ENCODE results near the gene LRP3.
"Not testable (repeated sequence)": the region's sequence is repeated elsewhere in the genome, so short reads cannot be mapped to it uniquely, and the experiment has no call there.

LRP3 gene

DNA sequence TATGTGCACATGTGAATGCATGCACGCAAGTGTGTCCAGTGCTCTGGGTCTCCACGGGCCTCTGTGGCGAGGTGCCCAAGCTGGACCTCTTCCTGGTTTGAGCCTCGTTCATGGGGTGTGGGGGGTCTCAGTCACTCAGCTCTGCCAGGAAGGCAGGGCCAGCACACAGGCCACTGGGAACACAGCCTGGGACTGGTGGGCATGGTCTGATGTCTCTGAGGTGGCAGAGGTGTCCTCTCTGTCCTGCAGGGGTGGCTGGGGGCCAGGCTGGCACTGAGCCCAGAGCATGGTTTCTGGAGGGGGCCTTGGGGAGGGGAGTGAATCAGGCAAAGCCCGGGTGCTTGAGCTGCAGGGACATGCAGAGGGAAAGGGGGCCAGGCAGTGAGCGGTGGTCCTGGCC lies 9.4 kb downstream of the LRP3 start:
- DNase-seq, result no peak

GRCh38 chr19:33204136-33204973 lies 10.2 kb downstream of the LRP3 start:
- no peak for DNase-seq

DNA sequence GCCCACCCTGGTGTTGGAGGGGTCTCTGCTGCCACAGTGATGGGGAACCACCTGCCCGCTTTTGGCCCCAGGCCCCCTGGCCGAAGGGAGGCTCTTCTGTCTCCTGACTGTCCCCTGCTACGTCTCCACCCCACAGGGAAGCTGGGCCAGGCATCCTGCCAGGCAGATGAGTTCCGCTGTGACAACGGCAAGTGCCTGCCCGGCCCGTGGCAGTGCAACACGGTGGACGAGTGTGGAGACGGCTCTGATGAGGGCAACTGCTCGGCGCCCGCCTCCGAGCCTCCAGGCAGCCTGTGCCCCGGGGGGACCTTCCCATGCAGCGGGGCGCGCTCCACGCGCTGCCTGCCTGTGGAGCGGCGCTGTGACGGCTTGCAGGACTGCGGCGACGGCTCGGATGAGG lies 11.0 kb downstream of the LRP3 start:
- DNase-seq, result no peak

DNA sequence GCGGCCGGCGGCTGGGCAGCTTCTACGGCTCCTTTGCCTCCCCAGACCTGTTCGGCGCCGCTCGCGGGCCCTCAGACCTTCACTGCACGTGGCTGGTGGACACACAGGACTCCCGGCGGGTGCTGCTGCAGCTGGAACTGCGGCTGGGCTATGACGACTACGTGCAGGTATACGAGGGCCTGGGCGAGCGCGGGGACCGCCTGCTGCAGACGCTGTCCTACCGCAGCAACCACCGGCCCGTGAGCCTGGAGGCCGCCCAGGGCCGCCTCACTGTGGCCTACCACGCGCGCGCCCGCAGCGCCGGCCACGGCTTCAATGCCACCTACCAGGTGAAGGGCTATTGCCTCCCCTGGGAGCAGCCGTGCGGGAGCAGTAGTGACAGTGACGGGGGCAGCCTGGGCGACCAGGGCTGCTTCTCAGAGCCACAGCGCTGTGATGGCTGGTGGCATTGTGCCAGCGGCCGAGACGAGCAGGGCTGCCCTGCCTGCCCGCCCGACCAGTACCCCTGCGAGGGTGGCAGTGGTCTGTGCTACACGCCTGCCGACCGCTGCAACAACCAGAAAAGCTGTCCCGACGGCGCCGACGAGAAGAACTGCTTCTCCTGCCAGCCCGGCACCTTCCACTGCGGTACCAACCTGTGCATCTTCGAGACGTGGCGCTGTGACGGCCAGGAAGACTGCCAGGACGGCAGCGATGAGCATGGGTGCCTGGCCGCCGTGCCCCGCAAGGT lies 11.6 kb downstream of the LRP3 start:
- no peak for DNase-seq

DNA sequence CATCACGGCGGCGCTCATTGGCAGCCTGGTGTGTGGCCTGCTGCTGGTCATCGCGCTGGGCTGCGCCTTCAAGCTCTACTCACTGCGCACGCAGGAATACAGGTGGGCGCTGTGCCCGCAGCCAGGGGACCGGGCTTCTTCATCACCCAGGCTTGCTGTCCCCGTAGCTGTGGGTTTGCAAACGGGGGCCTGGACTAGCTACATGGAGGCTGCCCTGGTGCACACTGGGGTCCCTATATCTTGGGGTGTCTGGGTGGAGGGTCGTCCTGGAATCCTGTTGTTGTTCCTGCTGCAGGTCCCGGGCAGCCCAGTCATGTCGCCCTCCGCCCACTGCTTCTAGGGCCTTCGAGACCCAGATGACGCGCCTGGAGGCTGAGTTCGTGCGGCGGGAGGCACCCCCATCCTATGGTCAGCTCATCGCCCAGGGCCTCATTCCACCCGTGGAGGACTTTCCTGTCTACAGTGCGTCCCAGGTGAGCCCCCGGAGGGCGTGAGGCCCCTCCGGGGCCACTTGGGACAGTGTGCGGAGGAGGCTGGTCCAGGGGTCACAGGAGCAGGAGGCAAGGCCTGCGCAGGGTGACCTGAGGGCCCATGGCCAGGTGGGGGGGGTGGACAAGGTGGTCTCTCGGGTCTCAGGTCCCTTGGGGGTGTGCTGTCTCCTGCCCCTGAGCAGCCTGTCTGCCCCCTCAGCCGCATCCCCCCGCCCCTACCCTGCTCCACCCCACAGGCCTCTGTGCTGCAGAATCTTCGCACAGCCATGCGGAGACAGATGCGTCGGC lies 12.3 kb downstream of the LRP3 start:
- DNase-seq, result no peak

GRCh38 chr19:33207040-33207620 lies 13.0 kb downstream of the LRP3 start:
- no peak for DNase-seq

DNA sequence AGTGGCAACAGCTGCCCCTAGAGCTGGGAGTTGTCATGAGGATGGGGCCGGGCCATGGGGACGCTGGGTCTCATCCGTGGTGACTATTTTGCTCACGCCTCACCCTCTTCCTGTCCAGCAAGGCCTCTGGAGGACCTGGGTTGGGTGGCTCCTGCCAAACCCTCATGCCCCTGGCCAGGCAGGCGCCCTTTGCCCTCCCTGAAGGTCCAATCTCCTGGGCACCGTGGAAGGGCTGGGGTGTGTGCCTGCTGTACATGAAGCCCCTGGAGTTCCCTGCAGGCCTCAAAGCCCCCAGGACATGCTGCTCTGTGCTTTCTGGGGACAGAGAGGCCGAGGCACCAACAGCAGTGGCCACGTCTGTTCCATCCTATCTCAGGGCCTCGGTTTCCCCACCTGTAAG lies 13.8 kb downstream of the LRP3 start:
- DNase-seq, result no peak

- DNase-seq, result no peak
Observed at GRCh38 chr19:33208371-33208895, 14.3 kb downstream of the LRP3 start.

GRCh38 chr19:33208904-33209849 lies 15.0 kb downstream of the LRP3 start:
- no peak for DNase-seq

DNA sequence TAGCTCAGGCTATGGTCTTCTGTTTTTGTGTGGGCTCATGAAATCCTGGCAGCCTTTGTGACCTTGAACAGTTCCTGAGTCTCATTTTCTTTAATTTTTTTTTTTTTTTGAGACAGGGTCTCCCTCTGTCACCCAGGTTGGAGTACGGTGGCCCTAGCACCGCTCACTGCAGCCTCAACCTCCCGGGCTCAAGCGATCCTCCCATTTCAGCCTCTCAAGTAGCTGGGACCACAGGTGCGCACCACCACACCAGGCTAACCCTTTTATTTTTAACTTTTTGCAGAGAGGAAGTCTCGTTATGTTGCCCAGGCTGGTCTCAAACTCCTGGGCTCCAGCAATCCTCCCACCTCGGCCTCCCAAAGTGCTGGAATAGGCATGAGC lies 15.7 kb downstream of the LRP3 start:
- not testable (repeated sequence) for DNase-seq

DNA sequence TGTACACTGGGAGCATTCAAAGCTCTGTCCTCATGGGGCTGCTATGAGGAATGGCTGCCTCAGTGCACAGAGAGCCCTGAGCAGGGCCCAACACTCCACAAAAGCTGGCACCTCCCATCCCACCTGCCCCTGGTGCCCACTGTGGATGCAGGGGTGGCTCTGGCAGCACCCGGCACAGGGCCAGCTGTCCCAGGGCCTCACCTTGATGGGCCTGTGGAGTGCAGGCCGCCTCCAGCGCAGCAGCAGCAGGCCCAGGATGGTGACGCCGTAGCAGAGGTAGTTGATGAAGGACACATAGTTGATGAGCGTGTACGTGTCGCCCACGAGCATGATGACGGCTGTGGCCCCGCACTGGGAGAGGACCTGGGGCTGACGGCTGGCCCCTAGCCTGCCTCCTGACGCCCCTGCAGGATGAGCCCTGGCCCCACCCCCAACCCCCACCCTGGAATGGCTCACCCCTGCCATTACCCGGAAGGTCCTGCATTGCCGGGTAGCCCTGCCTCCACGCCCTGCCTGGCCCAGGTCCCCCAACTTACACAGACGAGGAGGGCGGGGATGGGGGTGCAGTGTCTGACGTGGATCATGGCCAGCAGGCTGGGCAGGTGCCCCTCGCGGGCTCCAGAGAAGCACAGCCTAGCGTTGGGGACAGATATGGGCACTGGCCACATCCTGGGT lies 16.3 kb downstream of the LRP3 start:
- DNase-seq, result no peak

- DNase-seq, result no peak
Observed at GRCh38 chr19:33211794-33212435, 17.8 kb downstream of the LRP3 start.

DNA sequence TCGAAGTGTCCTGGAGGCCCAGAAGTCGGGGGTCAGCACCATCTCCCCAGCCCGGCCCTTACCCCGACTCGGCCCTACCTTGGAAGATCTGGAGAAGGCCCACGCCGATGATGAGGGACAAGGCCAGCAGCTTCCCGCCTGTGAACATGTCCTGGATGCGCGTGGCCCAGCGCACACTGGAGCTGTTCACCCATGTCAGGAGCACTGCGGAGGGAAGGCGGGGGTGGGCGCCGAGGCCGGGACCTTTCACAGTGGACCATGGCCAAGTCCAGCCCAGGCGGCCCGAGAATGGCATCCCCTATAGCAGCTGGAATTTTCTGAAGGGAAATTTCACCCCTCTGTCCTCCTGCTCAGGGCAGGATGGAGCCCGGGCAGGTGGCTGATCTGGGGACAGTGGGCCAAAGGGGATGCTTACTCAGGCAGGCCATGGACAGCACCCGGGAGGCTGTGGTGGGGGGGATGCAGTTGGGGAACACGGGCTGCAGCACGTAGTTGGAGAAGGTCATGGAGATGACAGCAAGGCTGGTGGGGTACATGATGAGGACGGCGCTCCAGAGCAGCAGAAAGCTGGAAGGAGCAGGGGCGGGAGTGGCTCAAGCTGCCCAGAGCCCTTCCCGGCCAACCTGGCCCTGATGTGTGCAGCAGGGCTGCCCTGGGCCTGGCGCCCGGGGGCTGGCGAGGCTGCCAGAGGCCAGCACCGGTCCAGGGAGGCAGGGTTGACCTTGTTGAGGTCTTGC lies 18.5 kb downstream of the LRP3 start:
- DNase-seq, result no peak

- no peak for DNase-seq
Observed at GRCh38 chr19:33214596-33214995, 20.5 kb downstream of the LRP3 start.

GRCh38 chr19:33215438-33216197 lies 21.5 kb downstream of the LRP3 start:
- no peak for DNase-seq

DNA sequence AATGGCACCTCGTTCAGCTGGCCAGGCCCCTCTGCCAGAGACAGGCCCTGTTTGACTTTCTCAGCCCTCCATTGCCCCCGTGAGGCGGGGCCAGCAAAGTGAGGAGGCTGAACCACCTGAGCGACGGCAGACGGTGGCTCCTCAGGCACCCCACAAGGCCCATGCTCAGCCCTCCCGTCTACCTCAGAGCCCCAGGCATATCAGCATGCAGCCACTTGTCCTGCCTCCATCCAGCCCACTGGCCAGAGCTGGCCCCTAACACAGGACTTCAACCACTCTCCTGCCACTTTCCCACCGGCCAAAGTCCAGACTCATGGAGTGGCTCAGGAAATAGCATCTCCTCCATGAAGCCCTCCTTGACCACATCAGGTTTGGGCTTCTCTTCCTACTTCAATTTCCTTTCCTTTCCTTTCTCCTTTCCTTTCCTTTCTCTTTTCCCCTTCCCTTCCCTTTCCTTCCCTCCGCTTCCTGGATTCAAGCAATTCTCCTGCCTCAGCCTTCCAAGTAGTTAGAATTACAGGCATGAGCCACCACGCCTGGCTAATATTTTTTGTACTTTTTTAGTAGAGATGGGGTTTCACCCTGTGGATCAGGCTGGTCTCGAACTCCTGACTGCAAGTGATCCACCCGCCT lies 22.2 kb downstream of the LRP3 start:
- no peak for DNase-seq

DNA sequence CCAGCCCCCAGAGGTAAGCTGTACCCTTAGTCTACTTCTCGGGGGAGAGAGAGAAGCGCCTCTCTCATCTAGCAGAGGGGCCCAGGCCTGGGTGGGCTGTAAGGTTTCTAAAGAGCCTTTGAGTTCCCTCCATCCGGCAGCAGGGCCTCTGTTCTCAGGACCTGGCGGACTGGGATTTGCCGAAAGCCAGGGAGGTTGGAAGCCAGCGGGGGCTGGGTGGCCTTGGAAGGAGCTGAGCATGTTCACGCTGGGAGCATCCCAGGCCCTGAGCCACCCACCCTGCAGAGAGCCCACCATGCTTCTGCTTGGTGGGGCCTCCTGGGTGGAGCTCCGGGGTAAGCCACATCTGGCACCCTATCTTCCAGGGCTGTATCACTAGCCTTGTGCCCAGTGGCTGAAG lies 23.8 kb downstream of the LRP3 start:
- DNase-seq, result no peak

- no peak for DNase-seq
Observed at GRCh38 chr19:33219261-33219815, 25.2 kb downstream of the LRP3 start.

All from NK-92 treated with Interleukin-12 subunit alpha and Interleukin-12 subunit beta, amount 100 ng/mL, for 24 hours (cell line).